GM19467 (cell line): Measurements from ENCODE around the gene TRPM6.
"Not testable (repeated sequence)": the region's sequence is repeated elsewhere in the genome, so short reads cannot be mapped to it uniquely, and the experiment has no call there.

Source experiments
- ATAC-seq: cut with Tn5 transposase; IDR thresholded peaks from one replicate; pipeline ENCODE4 v1.9.1; 2021; ENCODE audit warnings: mild to moderate bottlenecking, moderate library complexity; ENCODE audit not compliant: unreplicated experiment

Gene TRPM6

DNA sequence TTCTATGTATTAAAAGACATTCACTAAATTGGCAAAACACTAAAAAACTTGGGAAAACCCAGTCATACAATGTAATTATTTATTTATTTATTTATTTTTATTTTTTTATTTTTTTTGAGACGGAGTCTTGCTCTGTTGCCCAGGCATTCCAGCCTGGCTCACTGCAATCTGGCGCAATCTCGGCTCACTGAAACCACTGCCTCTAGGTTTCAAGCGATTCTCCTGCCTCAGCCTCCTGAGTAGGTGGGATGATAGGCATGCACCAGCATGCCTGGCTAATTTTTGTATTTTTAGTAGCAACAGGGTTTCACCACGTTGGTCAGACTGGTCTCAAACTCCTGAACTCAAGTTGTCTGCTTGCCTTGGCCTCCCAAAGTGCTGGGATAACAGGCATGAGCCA, 27.5 kb downstream of the TRPM6 start:
- ATAC-seq = not testable (repeated sequence)

DNA sequence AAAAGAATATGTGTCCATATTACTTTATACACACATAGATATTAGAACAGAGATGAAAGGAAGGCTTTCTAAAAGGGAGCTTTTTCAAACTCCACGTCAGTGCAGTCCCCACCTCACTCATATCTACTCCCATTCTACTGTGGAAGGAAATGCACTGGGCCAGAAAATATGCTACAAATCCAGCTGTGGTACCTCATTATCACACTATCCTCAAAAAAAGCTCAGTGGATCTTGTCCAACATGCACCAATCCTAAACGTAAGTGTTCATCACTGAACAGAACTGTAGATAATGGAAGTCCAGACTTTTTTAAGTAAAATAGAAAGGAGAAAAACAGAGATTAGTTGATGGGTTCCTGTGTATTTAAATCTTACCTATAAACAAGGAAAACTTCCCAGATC, 27.9 kb downstream of the TRPM6 start:
- ATAC-seq = no peak

DNA sequence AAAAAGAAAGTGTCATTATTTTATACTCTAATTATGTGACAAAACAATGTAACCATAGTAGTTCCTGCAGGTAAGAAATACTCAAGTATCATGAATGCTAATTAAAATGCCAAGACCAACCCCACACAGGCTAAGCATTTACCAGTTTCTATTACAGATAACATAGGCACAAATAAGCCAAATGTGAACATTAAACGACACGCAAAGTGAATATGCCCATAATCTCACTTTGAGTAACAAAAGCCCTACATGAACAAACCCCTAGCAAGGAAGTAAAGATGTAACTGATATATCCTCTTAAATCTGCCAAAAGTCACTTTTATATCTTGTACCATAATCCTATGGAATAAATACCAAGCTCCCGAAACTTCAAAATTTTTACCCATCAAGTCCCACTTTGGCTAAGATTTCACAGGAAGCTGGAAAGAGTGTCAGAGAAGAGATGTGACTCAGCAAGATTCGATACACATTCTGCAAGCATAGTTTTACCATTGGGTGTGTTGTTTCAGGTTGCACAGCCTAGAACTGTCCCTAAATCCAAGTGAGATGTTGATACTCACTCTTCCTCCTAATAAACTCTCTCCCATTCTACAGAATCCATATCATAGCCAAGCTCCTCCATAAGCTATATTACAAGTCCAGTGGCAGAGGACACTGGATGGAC, 28.8 kb downstream of the TRPM6 start:
- ATAC-seq = no peak

DNA sequence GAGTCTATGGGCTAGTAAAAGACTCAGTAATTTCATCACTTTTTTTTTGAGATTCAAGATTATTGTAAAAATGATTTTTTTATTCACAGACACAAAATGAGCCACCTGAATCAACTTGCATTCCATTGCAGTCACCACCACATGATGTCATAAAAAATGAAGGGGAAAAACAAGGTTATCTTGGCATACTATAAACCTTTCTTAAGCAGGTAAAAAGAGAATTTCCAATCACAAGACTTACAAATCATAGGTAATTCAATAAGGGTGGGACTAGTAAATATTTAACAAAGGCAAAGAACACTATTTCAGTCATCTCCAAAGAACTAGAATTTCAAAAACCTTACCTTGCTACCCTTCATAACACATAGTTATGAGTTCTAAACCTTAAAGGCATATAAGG, 30.7 kb downstream of the TRPM6 start:
- no peak for ATAC-seq

DNA sequence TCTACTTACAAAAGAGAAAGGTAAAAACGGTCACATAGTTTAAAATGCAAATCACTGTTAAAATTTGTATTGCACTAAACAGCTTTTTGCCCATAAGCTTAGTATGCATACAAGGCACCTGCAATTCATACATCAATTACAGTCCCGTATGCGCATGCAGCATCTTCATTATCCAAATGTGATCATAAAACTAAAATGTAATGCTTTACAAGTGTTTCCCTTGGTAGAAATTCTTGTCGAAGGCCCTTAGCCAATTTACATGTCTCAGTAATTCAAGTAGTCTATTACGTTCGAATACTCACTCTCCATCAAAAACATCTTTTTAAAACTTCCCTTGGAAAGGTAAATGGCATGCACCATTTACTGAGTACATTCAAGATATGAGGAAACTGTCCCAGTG, 32.6 kb downstream of the TRPM6 start:
- ATAC-seq = no peak

DNA sequence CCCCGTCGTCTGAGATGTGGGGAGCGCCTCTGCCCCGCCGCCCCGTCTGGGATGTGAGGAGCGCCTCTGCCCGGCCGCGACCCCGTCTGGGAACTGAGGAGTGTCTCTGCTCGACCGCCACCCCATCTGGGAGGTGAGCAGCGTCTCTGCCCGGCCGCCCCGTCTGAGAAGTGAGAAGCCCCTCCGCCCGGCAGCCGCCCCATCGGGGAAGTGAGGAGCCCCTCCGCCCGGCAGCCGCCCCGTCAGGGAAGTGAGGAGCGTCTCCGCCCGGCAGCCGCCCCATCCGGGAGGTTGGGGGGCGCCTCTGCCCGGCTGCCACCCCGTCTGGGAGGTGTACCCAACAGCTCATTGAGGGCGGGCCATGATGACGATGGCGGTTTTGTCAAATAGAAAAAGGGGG, 34.7 kb downstream of the TRPM6 start:
- ATAC-seq = not testable (repeated sequence)

DNA sequence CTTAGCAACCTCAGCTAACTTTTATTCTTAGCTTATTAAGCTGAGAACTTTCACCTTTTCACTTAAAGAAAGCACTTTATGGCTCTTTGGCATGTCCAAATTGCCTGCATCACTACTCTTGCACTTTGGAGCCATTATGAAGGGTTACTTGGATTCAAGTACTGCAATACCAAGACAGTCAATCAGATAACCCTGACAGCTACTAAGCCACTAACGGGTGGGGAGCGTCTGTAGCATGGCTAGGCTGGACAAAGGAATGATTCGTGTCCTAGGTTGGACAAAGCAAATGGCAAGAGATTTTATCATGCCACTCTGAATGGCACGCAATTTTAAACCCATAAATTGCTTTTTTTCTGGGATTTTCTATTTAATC, 39.6 kb downstream of the TRPM6 start:
- ATAC-seq = no peak

DNA sequence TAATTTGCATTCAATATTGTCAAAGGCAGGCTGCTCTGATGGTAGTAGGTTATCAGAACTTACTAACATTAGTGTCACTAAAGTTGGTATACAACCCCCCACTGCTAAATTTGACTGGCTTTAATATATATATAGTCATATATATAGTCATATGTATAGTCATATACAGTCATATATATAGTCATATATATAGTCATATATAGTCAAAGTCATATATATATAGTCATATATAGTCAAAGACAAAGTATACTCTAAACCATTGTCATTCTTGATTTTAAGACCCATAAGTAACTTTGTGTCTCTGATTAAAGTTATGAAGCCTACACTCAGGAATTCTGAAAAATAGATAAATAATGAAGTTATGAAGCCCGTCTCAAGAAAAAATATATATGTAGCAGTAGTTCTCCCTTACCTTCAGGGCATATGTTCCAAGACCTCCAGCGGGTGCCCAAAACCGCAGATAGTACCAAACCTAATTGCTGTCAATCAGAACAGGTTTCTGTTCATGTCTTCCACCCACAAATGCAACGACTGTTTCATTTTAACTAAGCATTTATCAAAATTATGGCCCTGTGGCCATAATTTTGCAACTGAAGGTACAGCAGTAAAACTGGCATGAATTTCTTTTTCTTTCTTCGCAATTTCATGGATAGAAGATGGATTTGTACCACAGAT, 40.1 kb downstream of the TRPM6 start:
- no peak for ATAC-seq

DNA sequence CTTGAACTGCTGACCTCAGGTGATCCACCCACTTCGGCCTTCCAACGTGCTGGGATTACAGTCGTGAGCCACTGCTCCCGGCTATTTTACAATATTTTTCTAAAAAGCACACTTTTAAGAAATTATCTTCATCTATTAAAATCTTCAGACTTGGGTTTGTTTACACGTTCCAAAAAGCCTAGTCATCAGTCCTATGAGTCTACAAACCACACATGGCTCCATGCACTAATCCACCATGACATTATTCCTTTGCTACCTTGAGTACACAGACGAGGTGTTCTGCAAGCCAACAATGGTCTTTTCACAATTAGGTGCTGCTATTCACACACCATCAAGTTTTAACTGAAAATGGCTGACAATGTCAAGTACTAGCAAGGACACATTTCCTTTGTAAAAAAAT, 41.0 kb downstream of the TRPM6 start:
- no peak for ATAC-seq

DNA sequence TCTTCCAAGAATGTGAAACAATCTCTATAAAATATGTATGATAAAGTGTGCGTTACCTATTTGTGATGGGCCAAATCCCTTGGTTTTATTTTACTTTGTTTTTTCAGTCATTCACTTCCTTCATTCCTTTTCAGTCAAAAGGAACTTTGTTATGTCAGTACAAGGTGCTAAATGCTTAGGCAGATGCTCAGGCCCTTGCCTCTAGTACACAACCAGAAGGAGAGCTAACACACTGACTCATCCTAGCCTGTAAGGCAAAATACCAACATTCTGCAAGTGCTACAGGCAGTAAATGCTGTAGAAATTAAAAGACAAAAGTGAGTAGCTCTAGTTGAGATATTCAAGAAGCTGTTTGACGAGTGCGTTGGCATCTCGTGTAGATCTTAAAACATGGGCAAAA, 49.4 kb downstream of the TRPM6 start:
- no peak for ATAC-seq

DNA sequence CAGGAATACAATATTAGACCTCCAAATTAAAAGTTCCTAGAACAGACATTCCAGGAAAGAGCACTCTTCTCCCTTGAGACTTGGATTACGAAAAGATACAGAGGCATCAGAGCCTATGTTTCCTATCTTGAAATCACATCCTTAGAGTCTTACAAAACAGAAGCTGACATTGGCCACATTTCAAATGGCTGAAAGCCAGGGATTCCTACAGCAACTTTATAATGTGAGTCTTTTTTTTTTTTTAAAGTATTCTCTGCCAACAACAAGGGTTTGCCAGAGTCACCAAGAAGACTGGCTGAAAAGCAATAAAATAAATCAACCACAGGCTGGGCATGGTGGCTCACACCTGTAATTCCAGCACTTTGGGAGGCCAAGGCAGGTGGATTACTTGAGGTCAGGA, 63.1 kb downstream of the TRPM6 start:
- no peak for ATAC-seq

DNA sequence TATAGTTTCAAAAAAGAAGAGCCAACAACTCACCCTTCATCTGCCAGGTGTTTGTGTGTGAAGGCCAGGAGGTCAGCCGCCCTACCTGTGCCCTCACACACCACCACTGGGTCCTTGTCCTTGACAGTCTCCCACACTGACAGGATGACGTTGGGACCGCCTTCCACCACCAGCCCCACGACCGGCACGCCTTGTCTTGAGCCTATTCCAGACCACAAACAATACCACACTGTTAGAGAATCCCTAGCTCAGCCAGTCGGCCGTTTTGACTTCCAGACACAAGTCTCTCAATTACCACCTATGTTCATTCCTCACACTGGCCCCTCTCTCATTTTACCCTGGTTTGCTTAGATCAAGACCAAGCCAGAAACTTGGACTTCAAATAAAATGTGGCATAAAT, 66.1 kb downstream of the TRPM6 start:
- no peak for ATAC-seq

DNA sequence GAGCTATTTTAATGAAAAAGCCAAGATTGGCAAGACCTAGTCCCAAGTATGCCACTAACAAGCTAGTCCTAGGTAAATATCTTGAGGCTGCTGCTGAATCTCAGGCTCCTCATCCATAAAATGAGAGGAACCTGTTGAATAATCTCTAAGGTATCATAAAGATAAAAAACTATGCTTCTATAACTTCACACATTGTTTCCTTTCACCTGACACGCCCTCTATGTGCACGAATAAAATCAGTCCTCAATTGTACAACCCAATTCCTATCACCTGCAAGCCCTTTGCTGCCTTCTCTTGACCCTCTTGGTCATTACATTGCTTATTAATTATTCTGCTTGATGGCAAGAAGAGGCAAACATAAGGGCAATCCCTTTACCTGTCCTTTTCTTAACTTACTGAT, 69.9 kb downstream of the TRPM6 start:
- no peak for ATAC-seq

DNA sequence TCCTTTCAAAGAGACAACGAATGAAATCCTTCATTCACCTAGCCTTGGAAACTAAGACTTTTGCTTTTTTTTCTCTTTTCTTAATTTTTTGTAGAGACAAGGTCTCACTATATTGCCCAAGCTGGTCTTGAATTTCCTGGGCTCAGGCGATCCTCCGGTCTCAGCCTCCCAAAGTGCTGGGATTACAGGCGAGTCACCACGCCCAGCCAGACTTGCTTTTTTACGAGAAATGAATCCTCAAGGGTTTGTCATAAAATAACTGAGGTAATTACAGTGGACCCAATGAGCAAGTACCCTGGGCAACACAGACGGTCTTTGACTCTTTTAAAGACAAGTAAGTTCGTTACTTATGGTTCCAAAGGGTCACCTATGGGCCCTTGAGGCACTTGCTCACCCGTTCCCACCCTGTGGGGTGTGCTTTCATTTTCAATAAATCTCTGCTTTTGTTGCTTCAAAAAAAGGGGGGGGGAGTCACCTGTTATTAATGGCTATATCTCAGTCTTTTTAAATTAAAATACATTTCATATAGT, 70.4 kb downstream of the TRPM6 start:
- ATAC-seq = no peak

DNA sequence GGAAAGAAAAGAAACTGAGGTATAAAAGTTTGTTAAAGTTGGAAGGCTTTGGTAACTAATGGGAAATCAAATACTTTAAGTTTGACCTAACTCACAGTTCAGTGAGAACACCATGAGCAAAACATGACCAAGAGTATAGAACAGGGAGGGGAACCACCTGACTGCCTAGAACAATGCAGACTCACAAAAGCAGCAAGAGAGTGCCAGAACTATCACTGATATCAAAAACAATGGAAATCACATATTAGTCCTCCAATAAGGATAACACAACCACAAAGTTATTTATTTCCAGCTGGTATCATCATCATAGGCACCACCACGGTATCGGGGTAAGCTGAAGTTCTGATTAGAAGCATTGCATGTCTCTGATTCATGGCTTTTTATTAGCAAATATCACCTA, 77.5 kb downstream of the TRPM6 start:
- no peak for ATAC-seq

DNA sequence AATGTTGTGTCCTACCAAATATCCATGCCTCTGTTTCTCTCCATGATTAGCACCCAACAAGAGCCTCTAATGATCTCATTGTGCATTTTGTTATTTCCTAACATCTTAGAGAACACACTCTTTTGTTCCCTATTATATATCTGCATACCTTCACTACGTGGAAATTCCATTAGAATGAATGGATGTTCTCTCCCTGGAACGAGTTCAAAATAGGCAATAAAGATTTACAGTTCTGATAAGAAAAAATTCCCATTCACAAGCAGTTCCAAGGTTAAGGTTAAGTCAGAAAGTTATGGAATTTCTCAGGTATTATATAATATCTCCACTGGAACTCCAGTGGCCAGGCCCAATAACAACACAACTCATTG, 83.7 kb downstream of the TRPM6 start:
- no peak for ATAC-seq

DNA sequence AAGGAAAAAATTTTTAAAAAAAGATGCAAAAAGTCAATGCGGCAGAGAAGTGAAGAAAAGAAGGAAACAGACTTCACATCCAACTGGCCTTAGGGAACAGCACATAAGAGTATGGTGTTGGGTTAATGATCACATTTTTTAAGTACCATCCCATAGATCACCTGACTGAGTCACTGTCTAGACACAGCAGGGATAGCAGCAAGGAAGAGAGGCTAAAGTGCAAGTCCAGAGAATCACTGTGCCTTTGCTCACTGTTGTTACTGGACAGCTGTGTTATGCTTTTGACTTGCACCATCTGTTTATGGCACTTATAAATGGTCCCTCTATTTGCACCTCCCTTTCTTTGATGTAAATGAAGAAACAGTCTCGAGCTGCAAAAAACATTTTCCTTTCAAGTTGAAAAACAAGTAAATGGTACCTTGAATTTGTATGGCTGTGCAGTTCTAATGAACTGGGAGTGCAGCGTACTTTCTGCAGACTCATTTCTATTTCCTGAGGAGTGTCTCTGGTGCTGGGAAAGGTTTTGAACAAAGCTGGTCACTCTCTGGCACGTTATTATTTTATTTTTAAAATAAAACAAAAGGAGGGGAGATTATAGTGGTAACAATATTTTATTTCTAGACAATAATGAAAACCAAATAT, 84.2 kb downstream of the TRPM6 start:
- ATAC-seq = no peak

DNA sequence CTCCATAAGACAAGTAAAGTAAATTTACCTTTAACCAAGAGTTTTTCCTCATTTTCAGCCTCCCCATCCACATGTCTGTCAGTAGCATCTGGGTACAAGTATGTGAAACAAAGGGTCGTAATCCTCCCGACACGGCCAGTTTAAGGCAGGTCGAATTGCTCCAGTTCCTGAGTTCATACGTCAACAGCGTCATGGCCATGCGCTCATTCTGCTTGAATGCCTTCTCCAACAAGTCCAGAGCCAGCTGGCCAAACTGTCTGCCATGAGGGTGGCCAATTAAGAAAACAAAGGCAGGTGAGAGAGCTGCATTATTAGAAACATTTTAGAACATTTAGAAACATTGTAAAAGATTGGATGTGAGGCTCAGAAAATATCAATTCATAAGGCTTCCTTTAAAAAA, 87.5 kb downstream of the TRPM6 start:
- ATAC-seq = no peak

DNA sequence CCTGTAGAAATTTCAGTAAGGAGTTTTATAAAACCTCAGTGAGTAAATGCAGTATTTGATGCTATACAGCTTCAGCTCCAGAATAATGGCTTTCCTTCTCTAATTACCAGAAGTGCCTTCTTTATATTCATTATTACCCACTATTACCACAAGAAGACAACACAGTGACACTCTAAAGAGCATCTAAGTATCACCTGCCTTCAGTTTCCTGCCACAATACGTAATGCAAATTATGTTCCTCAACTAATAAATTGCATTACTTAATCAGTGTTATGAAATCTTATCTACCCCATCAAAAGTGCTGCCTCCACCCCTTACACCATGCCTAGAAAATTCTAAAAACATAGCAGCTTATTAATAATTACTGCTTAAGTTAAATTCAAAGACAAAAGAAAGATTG, 91.9 kb downstream of the TRPM6 start:
- no peak for ATAC-seq

DNA sequence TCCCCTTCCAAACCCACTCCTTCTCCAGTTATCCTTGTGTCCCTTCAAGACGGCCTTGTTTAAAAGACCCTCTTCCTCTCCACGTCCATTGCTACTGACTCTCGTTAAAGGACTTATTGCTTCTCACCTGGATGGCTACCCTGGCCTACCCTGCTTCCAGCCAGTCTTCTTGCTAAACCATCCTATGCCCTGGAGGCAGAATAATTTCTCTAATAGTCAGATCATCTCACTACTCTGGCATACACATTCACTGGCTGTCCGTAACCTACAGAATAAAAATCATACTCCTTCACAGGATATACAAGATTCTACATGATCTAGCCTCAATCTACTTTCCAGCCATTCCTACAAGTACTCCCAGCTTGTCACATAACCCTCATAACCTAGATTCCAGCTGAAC, 92.6 kb downstream of the TRPM6 start:
- no peak for ATAC-seq

DNA sequence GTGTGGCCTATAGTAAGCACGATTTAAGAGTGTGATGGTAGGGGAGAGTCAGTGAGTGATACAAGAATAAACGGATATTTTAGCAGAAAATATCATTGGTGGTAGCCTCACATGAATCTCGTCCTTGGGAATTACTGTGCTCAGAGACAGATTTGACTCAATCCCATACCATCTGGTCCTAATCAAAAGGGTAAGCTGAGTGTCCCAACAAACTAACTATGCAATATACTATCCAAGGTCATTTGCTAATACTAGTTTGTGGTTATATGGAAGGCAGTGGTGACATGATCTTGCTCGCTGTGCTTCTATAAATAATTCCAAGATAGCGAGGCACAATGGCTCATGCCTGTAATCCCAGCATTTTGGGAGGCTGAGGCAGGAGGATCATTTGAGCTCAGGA, 103.2 kb downstream of the TRPM6 start:
- no peak for ATAC-seq

DNA sequence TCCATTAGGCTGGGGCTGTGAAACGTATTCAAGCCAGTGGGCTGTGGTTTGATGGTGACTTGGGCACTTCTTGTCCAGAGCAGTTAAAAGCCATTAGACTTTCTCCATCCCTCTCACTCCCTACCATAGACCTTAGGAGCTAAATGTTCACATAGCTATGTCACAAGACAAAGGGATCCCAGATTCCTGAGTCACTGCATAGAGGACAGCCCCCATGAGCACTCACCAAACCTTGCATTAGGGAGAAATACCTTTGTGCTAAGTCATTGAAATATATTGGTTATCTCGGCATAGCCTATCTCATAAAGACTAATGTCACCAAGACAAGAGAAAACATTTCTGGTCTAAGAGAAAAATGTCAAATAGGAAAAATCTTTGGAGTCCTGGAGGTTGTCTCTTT, 104.3 kb downstream of the TRPM6 start:
- no peak for ATAC-seq
